ENCODE data around the gene USP11.

USP11 gene

GRCh38 chrX:47214435-47215077 lies 18.3 kb upstream of the USP11 start:
- TF ChIP-seq GATA3 (IDR thresholded peaks at IDR 0.05; ENCODE audit: low read depth, low read length) (no peak), GATA2 (IDR thresholded peaks at IDR 0.05; ENCODE audit: low read depth, low read length) (no peak)

- TF ChIP-seq GATA2 (IDR thresholded peaks at IDR 0.05; ENCODE audit: low read depth, low read length): no peak
- TF ChIP-seq GATA3 (IDR thresholded peaks at IDR 0.05; ENCODE audit: low read depth, low read length): no peak
Observed at GRCh38 chrX:47215291-47215900, 17.4 kb upstream of the USP11 start.

DNA sequence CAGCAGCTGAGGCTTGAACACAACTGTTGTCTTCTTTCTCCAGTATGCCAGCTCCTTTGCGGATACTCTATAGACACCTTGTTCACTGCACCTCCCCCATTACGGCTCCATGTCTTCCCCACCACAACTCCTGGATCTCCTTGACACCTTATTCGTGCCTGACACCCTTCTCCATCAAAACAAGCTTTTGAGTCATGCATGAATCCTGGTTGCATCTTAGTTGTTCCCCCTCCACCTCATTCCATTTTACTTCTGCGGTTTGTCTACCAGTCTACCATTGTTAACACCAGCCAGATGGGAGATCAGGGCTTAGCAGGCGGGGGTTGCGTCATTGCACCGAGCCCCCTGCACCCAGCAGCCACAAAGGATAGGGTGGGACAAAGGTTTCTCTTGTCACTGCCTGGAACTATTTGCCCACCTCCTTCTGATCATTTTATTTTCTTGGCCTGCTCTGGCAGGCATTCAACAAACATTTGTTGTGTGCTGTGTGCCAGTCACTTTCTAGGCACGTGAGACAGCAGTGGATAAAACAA lies 16.4 kb upstream of the USP11 start:
- no peak for TF ChIP-seq GATA3 (IDR thresholded peaks at IDR 0.05; ENCODE audit: low read depth, low read length)
- no peak for TF ChIP-seq GATA2 (IDR thresholded peaks at IDR 0.05; ENCODE audit: low read depth, low read length)

DNA sequence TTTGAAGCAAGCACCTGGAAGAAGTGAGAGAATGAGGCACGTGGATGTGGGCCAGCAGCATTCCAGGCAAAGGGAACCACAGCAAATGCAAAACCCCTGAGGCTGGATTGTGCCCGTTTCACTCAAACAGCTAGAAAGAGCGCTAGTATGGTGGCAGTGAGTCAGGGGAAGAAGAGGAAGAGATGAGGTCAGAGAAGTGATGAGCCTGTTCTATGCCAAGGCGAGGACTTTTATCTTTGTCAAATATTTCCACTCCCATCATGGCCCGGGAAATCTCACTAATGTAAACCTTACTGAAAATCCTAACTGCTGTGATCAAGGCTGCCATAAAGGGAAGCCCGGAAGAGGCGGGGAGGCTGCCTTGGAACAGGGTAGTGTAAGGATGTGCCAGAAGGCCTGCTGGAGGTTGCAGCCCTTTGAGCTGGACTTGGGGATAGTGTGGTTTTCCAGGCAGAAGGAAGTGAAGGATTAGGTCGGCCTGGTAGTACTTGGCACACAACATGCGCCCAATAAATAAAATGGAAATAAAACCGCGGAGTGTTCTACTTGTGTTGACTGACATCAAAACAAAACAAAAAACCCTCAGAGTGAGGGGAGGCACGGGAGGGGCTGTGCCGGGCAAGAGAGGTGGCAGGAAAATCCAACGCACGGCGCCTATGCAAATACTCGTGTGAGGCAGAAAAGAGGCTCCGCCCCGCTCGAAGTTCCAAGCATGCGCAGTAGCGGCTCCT lies 15.5 kb upstream of the USP11 start:
- TF ChIP-seq GATA2 (IDR thresholded peaks at IDR 0.05; ENCODE audit: low read depth, low read length): no peak
- no peak for TF ChIP-seq GATA3 (IDR thresholded peaks at IDR 0.05; ENCODE audit: low read depth, low read length)

DNA sequence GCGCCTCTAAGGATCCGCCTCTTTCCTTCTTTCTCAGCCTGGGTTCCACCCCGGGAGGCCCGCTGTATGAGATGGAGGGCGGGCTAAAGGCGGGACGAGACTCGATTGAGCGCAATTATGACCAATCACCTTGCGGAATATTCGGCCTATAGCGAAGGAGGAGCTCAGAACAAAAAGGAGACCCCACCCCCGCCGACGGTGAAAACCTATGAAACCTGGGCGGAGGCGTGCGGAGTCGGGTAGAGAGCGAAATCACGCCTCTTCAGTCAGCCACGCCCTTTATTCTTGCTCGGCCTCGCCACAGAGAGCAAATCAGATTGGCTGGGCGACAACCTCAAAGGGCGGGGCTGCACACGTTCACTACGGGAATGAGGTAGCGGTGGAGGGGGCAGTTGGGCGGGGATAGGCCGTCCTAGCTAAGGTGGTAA lies 14.9 kb upstream of the USP11 start:
- no peak for TF ChIP-seq GATA2 (IDR thresholded peaks at IDR 0.05; ENCODE audit: low read depth, low read length)
- TF ChIP-seq GATA3 (IDR thresholded peaks at IDR 0.05; ENCODE audit: low read depth, low read length): no peak

DNA sequence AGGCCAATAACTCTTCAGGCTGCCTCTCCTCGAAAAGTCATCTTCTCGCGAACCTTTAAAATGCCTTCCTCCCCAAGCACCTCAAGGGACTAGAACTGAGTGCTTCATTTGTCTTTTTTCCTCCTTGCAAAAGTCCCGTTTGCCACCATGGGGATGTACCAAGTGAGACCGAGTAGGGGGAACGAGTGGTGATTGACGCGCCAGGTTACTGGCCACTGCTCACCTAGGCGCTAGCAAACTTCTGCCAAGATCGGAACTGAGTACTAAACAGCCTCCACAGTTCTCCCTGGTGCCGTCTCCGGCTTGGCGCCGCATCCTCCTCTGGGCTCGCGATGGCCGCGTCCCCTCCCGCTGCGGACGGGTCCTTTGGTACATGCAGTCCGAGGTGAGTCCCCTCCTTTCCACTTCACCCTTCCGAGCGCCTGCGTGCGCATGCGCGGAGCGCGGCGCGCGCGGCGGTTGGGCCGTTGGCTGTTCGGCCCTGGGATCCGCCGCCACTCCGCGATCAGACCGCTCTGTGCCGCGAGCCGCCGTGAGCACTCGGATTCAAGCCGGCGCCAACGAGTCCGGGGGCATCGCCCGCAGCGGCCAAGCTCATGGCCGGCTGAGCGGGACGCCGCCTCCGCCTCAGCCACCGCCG lies 14.4 kb upstream of the USP11 start, which contains the start of gene CDK16:
CDK16 (plus strand) TSS at position 402 of the 640 bp plus-strand sequence. CDS start 4,877 bp downstream, outside the sequence.
- TF ChIP-seq GATA2 (IDR thresholded peaks at IDR 0.05; ENCODE audit: low read depth, low read length) (no peak), GATA3 (IDR thresholded peaks at IDR 0.05; ENCODE audit: low read depth, low read length) (no peak)

GRCh38 chrX:47218920-47219815 lies 13.6 kb upstream of the USP11 start:
- TF ChIP-seq GATA3 (IDR thresholded peaks at IDR 0.05; ENCODE audit: low read depth, low read length) (no peak), GATA2 (IDR thresholded peaks at IDR 0.05; ENCODE audit: low read depth, low read length) (no peak)

DNA sequence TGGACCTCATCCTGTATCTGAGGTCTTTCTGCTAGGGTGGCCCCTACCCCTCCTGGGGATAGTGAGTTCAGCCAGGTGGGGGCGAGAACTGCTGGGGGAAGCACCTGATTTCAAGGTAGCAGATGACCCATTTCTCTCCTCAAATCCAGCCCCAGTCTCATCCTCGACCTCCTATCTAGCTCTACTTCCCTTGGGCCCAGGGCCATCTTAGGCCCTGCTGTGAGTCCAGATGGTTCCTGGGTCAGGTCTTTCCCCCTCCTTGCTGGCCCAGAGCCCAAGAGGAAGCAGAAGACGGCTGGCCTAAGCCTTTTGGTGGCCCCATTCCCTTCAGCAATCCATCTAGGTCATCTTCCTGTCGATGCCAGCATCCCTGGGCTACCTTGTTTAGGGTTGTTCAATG lies 11.1 kb upstream of the USP11 start:
- TF ChIP-seq GATA2 (IDR thresholded peaks at IDR 0.05; ENCODE audit: low read depth, low read length) (no peak), GATA3 (IDR thresholded peaks at IDR 0.05; ENCODE audit: low read depth, low read length) (no peak)

GRCh38 chrX:47222751-47223350 lies 10.0 kb upstream of the USP11 start:
- TF ChIP-seq GATA3 (IDR thresholded peaks at IDR 0.05; ENCODE audit: low read depth, low read length) (no peak), GATA2 (IDR thresholded peaks at IDR 0.05; ENCODE audit: low read depth, low read length) (no peak)

- TF ChIP-seq GATA2 (IDR thresholded peaks at IDR 0.05; ENCODE audit: low read depth, low read length) (no peak), GATA3 (IDR thresholded peaks at IDR 0.05; ENCODE audit: low read depth, low read length) (no peak)
Observed at GRCh38 chrX:47223476-47224250, 9.1 kb upstream of the USP11 start.

DNA sequence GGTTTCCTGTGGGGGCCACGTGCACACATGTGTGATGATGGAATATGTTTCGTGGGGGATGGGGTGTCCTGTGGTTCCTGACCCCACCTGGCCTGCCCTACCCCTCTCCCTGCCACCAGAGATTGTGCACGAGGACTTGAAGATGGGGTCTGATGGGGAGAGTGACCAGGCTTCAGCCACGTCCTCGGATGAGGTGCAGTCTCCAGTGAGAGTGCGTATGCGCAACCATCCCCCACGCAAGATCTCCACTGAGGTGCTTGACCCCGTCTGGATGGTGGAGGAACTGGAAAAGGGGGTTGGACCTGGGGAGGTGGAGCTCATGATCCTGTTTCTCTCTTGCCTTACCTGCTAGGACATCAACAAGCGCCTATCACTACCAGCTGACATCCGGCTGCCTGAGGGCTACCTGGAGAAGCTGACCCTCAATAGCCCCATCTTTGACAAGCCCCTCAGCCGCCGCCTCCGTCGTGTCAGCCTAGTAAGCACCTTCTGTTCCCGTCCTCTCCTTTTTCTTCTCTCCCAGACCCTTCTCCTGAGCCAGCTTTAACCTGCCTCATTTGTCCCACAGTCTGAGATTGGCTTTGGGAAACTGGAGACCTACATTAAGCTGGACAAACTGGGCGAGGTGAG lies 8.4 kb upstream of the USP11 start:
- no peak for TF ChIP-seq GATA3 (IDR thresholded peaks at IDR 0.05; ENCODE audit: low read depth, low read length)
- TF ChIP-seq GATA2 (IDR thresholded peaks at IDR 0.05; ENCODE audit: low read depth, low read length): no peak

- TF ChIP-seq GATA2 (IDR thresholded peaks at IDR 0.05; ENCODE audit: low read depth, low read length) (no peak), GATA3 (IDR thresholded peaks at IDR 0.05; ENCODE audit: low read depth, low read length) (no peak)
Observed at GRCh38 chrX:47224896-47225290, 7.9 kb upstream of the USP11 start.
